Colonic mucosa (tissue), 4 donors: Measurements from ENCODE around the gene PIGT. TPM values are rescaled to one million over a fixed set of nuclear protein-coding genes. Genes with fewer than 3 reads are reported as not detected.

ENCODE experiments used
- DNase-seq: peaks from one replicate; pipeline ENCODE4 v3.0.0-alpha.2; 2020
- H3K27ac ChIP-seq: fragments of 200-600 bp; one replicate; pipeline ENCODE4 v1.8.0; 2021
- H3K27me3 ChIP-seq: fragments of 200-600 bp; one replicate; pipeline ENCODE4 v1.8.0; 2021
- H3K36me3 ChIP-seq: fragments of 200-600 bp; one replicate; pipeline ENCODE4 v1.8.0; 2021
- H3K4me1 ChIP-seq: fragments of 200-600 bp; one replicate; pipeline ENCODE4 v1.8.0; 2021; ENCODE audit warnings: mild to moderate bottlenecking
- H3K4me3 ChIP-seq: fragments of 200-600 bp; one replicate; pipeline ENCODE4 v1.8.0; 2021
- H3K9ac ChIP-seq, 2 donors: one replicate each; pipeline ENCODE4 v1.7.0; 2013; ENCODE audit warnings: control low read depth in 2 of 2, low read depth in 2 of 2, low read length in 2 of 2
- H3K9me3 ChIP-seq: fragments of 200-600 bp; one replicate; pipeline ENCODE4 v1.8.0; 2021
- CTCF ChIP-seq: fragments of 200-600 bp; IDR thresholded peaks from one replicate; pipeline ENCODE4 v1.8.0; 2022; ENCODE audit warnings: antibody characterized with exemption, mild to moderate bottlenecking
- intact Hi-C: fragments of 100-400 bp; cut with DNase I; formaldehyde crosslinking; loops from one replicate; pipeline ENCODE4 v1.14.1; 2022
- total RNA-seq, 2 donors: library from RNA; stranded (reverse); fragmentation: NEBNext Ultra II Directional in 1 of 2; extraction: Animal tissue kit (Norgen Biotek cat#: 25700) in 1 of 2; gene quantifications; one replicate each; pipeline ENCODE4 v1.2.1, GENCODE V29; 2021
- donor health status: healthy.
- donor health status: DM: no; HTN: no; CAD: no.
- donor health status: DM: no; HTN: no; CAD: no.

The PIGT gene
- total RNA-seq, 2 donors from 2014 or later, result 129 to 140 TPM

GRCh38 chr20:45407067-45407745 is 8.7 kb upstream of the PIGT start:
- peak overlapping the region; percentile 89 for H3K27ac ChIP-seq
- no peaks in the 10 kb centered on the region for H3K9me3 ChIP-seq
- H3K4me3 ChIP-seq, result peak overlapping the region; percentile 66
- H3K36me3 ChIP-seq, result no peaks in the 10 kb centered on the region
- intact Hi-C loops, result loop anchor here (5.0 kb wide), 1 partner anchor 35 kb away; no protein-coding TSS in a partner anchor
- H3K4me1 ChIP-seq, result peaks cover 15% of the 10 kb centered on the region
- no peaks in the 10 kb centered on the region for H3K27me3 ChIP-seq
- peak; percentile 59 for DNase-seq
- H3K9ac ChIP-seq, result peak overlapping the region; percentile 93 to 98
- no peak for TF ChIP-seq CTCF

DNA sequence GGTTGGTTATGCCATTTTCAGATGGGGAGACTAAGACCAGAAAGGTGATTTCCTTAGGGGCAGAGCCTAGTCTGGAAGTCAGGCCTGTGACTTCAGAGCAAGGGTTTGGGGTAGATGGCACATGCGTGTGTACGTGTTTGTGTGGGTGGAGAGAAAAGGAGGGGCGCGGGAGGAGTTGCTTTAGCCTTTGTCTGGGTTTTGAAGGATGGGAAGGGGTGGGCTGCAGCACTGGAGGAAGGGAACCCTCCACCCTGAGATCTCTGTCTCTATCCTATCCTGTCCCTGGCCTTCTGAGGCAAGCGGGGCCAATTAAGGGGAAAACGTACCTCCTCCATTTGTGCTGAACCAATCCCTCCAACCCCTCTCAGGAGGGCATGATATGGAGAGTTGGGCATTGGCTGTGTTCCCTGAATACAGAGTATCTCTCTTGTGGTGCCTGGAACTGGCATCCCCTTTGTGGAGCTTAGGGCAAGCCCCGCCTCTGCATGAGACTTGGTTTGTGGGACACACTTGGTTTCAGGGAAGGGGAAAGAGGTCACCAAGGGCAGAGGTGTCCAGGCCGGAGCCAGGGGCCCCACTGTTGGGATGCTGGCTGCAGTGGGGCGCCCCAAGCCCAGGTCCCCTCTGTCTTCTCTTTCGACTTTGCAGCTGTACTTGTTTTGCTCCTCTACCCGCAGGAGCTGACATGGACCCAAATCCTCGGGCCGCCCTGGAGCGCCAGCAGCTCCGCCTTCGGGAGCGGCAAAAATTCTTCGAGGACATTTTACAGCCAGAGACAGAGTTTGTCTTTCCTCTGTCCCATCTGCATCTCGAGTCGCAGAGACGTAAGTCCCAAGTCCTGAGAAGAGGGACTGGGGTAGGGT is 7.9 kb upstream of the PIGT start, which contains the start of gene DBNDD2:
Gene DBNDD2 (plus strand): TSS at position 507 of the 863 bp plus-strand sequence. CDS start 179 bp downstream, at position 686.
- H3K4me3 ChIP-seq, result peak within 1 kb of the TSS; percentile 66
- TF ChIP-seq CTCF, result no peak
- no peaks in the 10 kb centered on the region for H3K9me3 ChIP-seq
- intact Hi-C loops, result loop anchor here (5.0 kb wide), 1 partner anchor 36 kb away; no protein-coding TSS in a partner anchor
- H3K36me3 ChIP-seq, result no peaks in the 10 kb centered on the region
- peak within 1 kb of the TSS; percentile 93 to 98 for H3K9ac ChIP-seq
- H3K27me3 ChIP-seq, result no peaks in the 10 kb centered on the region
- H3K4me1 ChIP-seq, result peaks cover 15% of the 10 kb centered on the region
- H3K27ac ChIP-seq, result peak within 1 kb of the TSS; percentile 89
- peak; percentile 57 for DNase-seq

- peak overlapping the region in 1 of 2 donors; percentile 93 for H3K9ac ChIP-seq
- intact Hi-C loops, result loop anchor here (5.0 kb wide), 1 partner anchor 36 kb away; no protein-coding TSS in a partner anchor
- H3K4me3 ChIP-seq, result peak overlapping the region; percentile 66
These were observed 7.2 kb upstream of the PIGT start for GRCh38 chr20:45408646-45409213.

GRCh38 chr20:45409521-45410272 is 6.2 kb upstream of the PIGT start:
- H3K27ac ChIP-seq, result peak overlapping the region; percentile 89
- DNase-seq, result peak; percentile 39
- H3K36me3 ChIP-seq, result no peaks in the 10 kb centered on the region
- TF ChIP-seq CTCF, result no peak
- peak overlapping the region in 1 of 2 donors; percentile 36 for H3K9ac ChIP-seq
- peaks cover 15% of the 10 kb centered on the region for H3K4me1 ChIP-seq
- H3K4me3 ChIP-seq, result no peak overlapping the region
- H3K27me3 ChIP-seq, result no peaks in the 10 kb centered on the region
- no peaks in the 10 kb centered on the region for H3K9me3 ChIP-seq
- intact Hi-C loops, result loop anchor here (5.0 kb wide), 1 partner anchor 37 kb away; no protein-coding TSS in a partner anchor

More at GRCh38 chr20:45408646-45409213, 7.2 kb upstream of the PIGT start:
- Histone ChIP-seq H3K4me1 (peaks cover 15% of the 10 kb centered on the region), H3K36me3 (no peaks in the 10 kb centered on the region), H3K9me3 (no peaks in the 10 kb centered on the region), H3K27me3 (no peaks in the 10 kb centered on the region), H3K27ac (peak overlapping the region; percentile 89)
- TF ChIP-seq CTCF, result no peak
- peak; percentile 35 for DNase-seq
